Kidney (tissue), 14 donors: ENCODE measurements around the gene GIT1. TPM values are rescaled to one million over a fixed set of nuclear protein-coding genes. Genes with fewer than 3 reads are reported as not detected.

Experiments
- DNase-seq, 5 donors: peaks; one replicate each; pipeline ENCODE4 v3.0.0-alpha.2; 2013 to 2020
- FAIRE-seq: peaks from 2 replicates; lab custom pipeline; 2012; peaks lifted over from hg19 to GRCh38; lab: Jason Lieb, UNC
- H3K27ac ChIP-seq, 2 donors: one replicate each; pipeline ENCODE4 v1.7.0; 2013; ENCODE audit warnings: low read depth in 2 of 2, low read length in 2 of 2, inconsistent platforms in 1 of 2
- H3K27me3 ChIP-seq: one replicate; pipeline ENCODE4 v1.7.1; 2013; ENCODE audit warnings: low read length, inconsistent platforms; ENCODE audit not compliant: control insufficient read depth, insufficient read depth
- H3K36me3 ChIP-seq, 3 donors: one replicate each; pipeline versions ENCODE4 v1.7.0 to v1.7.1; 2013; ENCODE audit warnings: low read length in 3 of 3, control low read depth in 1 of 3, inconsistent platforms in 1 of 3; ENCODE audit not compliant: insufficient read depth in 3 of 3, control insufficient read depth in 2 of 3
- H3K4me1 ChIP-seq, 3 donors: one replicate each; pipeline versions ENCODE4 v1.7.0 to v1.7.1; 2013; ENCODE audit warnings: low read length in 3 of 3, inconsistent platforms in 1 of 3, low read depth in 1 of 3; ENCODE audit not compliant: control insufficient read depth in 2 of 3, insufficient read depth in 2 of 3
- H3K4me3 ChIP-seq, 3 donors: one replicate each; pipeline versions ENCODE4 v1.7.0 to v1.8.1; 2013; ENCODE audit warnings: low read length in 3 of 3, control low read depth in 1 of 3, inconsistent platforms in 1 of 3
- H3K9ac ChIP-seq, 3 donors: one replicate each; pipeline versions ENCODE4 v1.7.0 to v1.7.1; 2013; ENCODE audit warnings: low read length in 3 of 3, control low read depth in 1 of 3, inconsistent platforms in 1 of 3
- H3K9me3 ChIP-seq, 3 donors: one replicate each; pipeline versions ENCODE4 v1.7.0 to v1.7.1; 2013; ENCODE audit warnings: low read length in 3 of 3, control low read depth in 1 of 3, inconsistent platforms in 1 of 3; ENCODE audit not compliant: control insufficient read depth in 2 of 3, insufficient read depth in 1 of 3
- CTCF ChIP-seq: IDR thresholded peaks from 3 replicates; pipeline ENCODE4 v1.5.1; 2012; ENCODE audit warnings: mild to moderate bottlenecking, moderate library complexity, borderline replicate concordance; ENCODE audit not compliant: insufficient read depth; ENCODE audit errors: extremely low read depth
- intact Hi-C: fragments of 100-400 bp; cut with DNase I; formaldehyde crosslinking; loops from one replicate; pipeline ENCODE4 v1.11.1; 2022
- polyA plus RNA-seq: library from polyadenylated mRNA; stranded (reverse); fragments of 350-450 nt; fragmentation: Illumina TruSeq; extraction: RNeasy Lipid Tissue Mini Kit (QIAGEN cat#74804); gene quantifications from one replicate; pipeline ENCODE4 v1.2.3, GENCODE V29; 2014; ENCODE audit warnings: low read depth, low replicate concordance; ENCODE audit not compliant: insufficient read depth
- total RNA-seq: library from RNA; stranded (reverse); fragmentation: NEBNext Ultra II Directional; extraction: Animal tissue kit (Norgen Biotek cat#: 25700); gene quantifications from one replicate; pipeline ENCODE4 v1.2.1, GENCODE V29; 2021
- donor health status: control.
- donor health status: control.
- donor health status: control.
- donor health status: control.
- donor health status: control.
- donor health status: DM: yes; HTN: yes; CAD: no.
- donor health status: Normal renal cell carcinoma (clear cell type).

Gene GIT1
- total and polyA plus RNA-seq, 2 donors from 2014 or later: 21.4 to 41.9 TPM

- intact Hi-C loops: no loop called here
- peaks cover 0 to 33% (median 17%) of the 10 kb centered on the region in 3 donors for H3K4me1 ChIP-seq
- no peak overlapping the region for H3K27ac ChIP-seq
- DNase-seq: peak; percentile 81 to 96 (median 93)
- H3K4me3 ChIP-seq: peak overlapping the region; percentile 6 to 54 (median 9)
- no peak for FAIRE-seq
- no peak overlapping the region for H3K9ac ChIP-seq
- peaks cover 22% of the 10 kb centered on the region for H3K27me3 ChIP-seq
- no peaks in the 10 kb centered on the region for H3K36me3 ChIP-seq
- no peaks in the 10 kb centered on the region for H3K9me3 ChIP-seq
- no peak for TF ChIP-seq CTCF
Measured at GRCh38 chr17:29615492-29616299, 26.2 kb upstream of the GIT1 start.

GRCh38 chr17:29615048-29615385, 25.6 kb upstream of the GIT1 start:
- no peak overlapping the region for H3K27ac ChIP-seq
- no peak overlapping the region for H3K9ac ChIP-seq
- intact Hi-C loops: no loop called here
- peaks cover 0 to 33% (median 17%) of the 10 kb centered on the region in 3 donors for H3K4me1 ChIP-seq
- peaks cover 22% of the 10 kb centered on the region for H3K27me3 ChIP-seq
- no peaks in the 10 kb centered on the region for H3K36me3 ChIP-seq
- peak overlapping the region in 1 of 3 donors; percentile 54 for H3K4me3 ChIP-seq
- DNase-seq (peak in 1 of 5 donors; percentile 16), FAIRE-seq (no peak)
- no peaks in the 10 kb centered on the region for H3K9me3 ChIP-seq
- TF ChIP-seq CTCF: no peak

- H3K27me3 ChIP-seq: peaks cover 22% of the 10 kb centered on the region
- H3K9ac ChIP-seq: no peak overlapping the region
- intact Hi-C loops: no loop called here
- no peak overlapping the region for H3K27ac ChIP-seq
- H3K4me3 ChIP-seq: no peak overlapping the region
- no peaks in the 10 kb centered on the region for H3K9me3 ChIP-seq
- no peak for FAIRE-seq
- DNase-seq: peak in 1 of 5 donors; percentile 70
- H3K4me1 ChIP-seq: peaks cover 0 to 33% (median 17%) of the 10 kb centered on the region in 3 donors
- TF ChIP-seq CTCF: no peak
- no peaks in the 10 kb centered on the region for H3K36me3 ChIP-seq
Measured at GRCh38 chr17:29614349-29615047, 25.1 kb upstream of the GIT1 start.
